Adrenal gland (tissue), 12 donors: ENCODE measurements around the gene SRGAP2B. TPM values are rescaled to one million over a fixed set of nuclear protein-coding genes. Genes with fewer than 3 reads are reported as not detected.
"Not testable (repeated sequence)": the region's sequence is repeated elsewhere in the genome, so short reads cannot be mapped to it uniquely, and the experiment has no call there.

Source experiments
- DNase-seq, 7 donors: peaks; one replicate each; pipeline ENCODE4 v3.0.0-alpha.2; 2019 to 2020
- H3K27ac ChIP-seq, 5 donors: fragments of 200-600 bp; sonication (generic) in 4 of 5; 1 replicate in 3 of 5; 2 replicates in 2 of 5; pipeline versions ENCODE4 v1.5.1 to v1.8.0; 2016 to 2020; ENCODE audit warnings: mild to moderate bottlenecking in 1 of 5
- H3K27me3 ChIP-seq: fragments of 200-600 bp; 2 replicates; pipeline ENCODE4 v1.8.0; 2021
- H3K36me3 ChIP-seq, 2 donors: fragments of 200-600 bp; replicated peaks in 1 of 2; 1 replicate in 1 of 2; 2 replicates in 1 of 2; pipeline versions ENCODE4 v1.5.1 to v1.8.0; 2018 to 2022
- H3K4me1 ChIP-seq, 2 donors: fragments of 200-600 bp; replicated peaks in 1 of 2; 1 replicate in 1 of 2; 2 replicates in 1 of 2; pipeline versions ENCODE4 v1.5.1 to v1.8.0; 2018 to 2021
- H3K4me3 ChIP-seq, 4 donors: fragments of 200-600 bp; sonication (generic) in 3 of 4; one replicate each; pipeline ENCODE4 v1.5.1; 2016 to 2018
- H3K9me3 ChIP-seq, 3 donors: fragments of 200-600 bp; sonication (generic) in 1 of 3; replicated peaks in 1 of 3; 1 replicate in 2 of 3; 2 replicates in 1 of 3; pipeline versions ENCODE4 v1.5.1 to v1.8.0; 2016 to 2021
- WGBS, 4 donors: extraction: QIAGEN DNeasy Blood & Tissue Kit in 2 of 4; methylation state at CpG; one replicate each; pipeline versions ENCODE4 v1.1.5 to v1.1.7; 2013 to 2017; 5-methylcytosine and 5-hydroxymethylcytosine counted together
- intact Hi-C, 2 donors: fragments of 100-400 bp; cut with DNase I; formaldehyde crosslinking; loops; one replicate each; pipeline versions ENCODE4 v1.14.1 to v1.15.0; 2022 to 2023
- polyA plus RNA-seq, 3 donors: library from polyadenylated mRNA; stranded (reverse); fragments of 200-250 nt in 2 of 3; fragments of 350-450 nt in 1 of 3; fragmentation: Illumina TruSeq in 1 of 3; extraction: RNeasy Lipid Tissue Mini Kit (QIAGEN cat#74804) in 1 of 3; gene quantifications; one replicate each; pipeline ENCODE4 v1.2.3, GENCODE V29; 2013 to 2014
- total RNA-seq, 9 donors: library from RNA; depleted of rRNA in 4 of 9; stranded (reverse); fragments of >200 nt in 4 of 9; fragments of 120-200 nt in 1 of 9; fragmentation: NEBNext Ultra II Directional in 1 of 9; extraction: Animal tissue kit (Norgen Biotek cat#: 25700) in 1 of 9; gene quantifications; one replicate each; pipeline versions ENCODE4 v1.1.0 to v1.2.4, GENCODE V29; 2013 to 2023
- donor health status: healthy with polysubstance abuse.
- donor health status: Bipolar disorder and iron deficiency.
- donor health status: DM: yes; HTN: yes; CAD: no.
- donor health status: DM: no; HTN: no; CAD: no.
- donor health status: DM: no; HTN: no; CAD: no.
- donor health status: DM: yes; HTN: yes; CAD: no.

SRGAP2B gene
- total and polyA plus RNA-seq, 12 donors = 6.0 to 79.4 (median 31.2) TPM

- H3K27me3 ChIP-seq, DNase-seq, intact Hi-C loops, H3K9me3 ChIP-seq, H3K36me3 ChIP-seq, H3K4me1 ChIP-seq, H3K27ac ChIP-seq, H3K4me3 ChIP-seq: not testable (repeated sequence)
- WGBS, 4 donors = 51% methylated on average over 2 of the region's 5 CpGs; no CpG with 5 or more reads in 3 of the 4 donors
Measured at GRCh38 chr1:145065194-145065826, 29.8 kb downstream of the SRGAP2B start.

- intact Hi-C loops, H3K27me3 ChIP-seq, DNase-seq, H3K9me3 ChIP-seq, H3K36me3 ChIP-seq, H3K4me3 ChIP-seq, H3K27ac ChIP-seq, H3K4me1 ChIP-seq: not testable (repeated sequence)
- WGBS, 4 donors = no CpG with 5 or more reads among the region's 2 CpGs
Measured at GRCh38 chr1:145063941-145064648, 31.0 kb downstream of the SRGAP2B start.

GRCh38 chr1:145063285-145063684, 31.8 kb downstream of the SRGAP2B start:
- H3K27me3 ChIP-seq, H3K4me3 ChIP-seq, H3K36me3 ChIP-seq, DNase-seq, intact Hi-C loops, H3K27ac ChIP-seq, H3K9me3 ChIP-seq, H3K4me1 ChIP-seq: not testable (repeated sequence)
- WGBS, 4 donors = 73 to 86% (median 79%) methylated on average over 1 of the region's 2 CpGs; no CpG with 5 or more reads in 1 of the 4 donors

GRCh38 chr1:145058184-145058583, 36.9 kb downstream of the SRGAP2B start:
- H3K4me1 ChIP-seq, H3K9me3 ChIP-seq, DNase-seq, intact Hi-C loops, H3K27ac ChIP-seq, H3K27me3 ChIP-seq, H3K36me3 ChIP-seq, H3K4me3 ChIP-seq: not testable (repeated sequence)
- no CpG with 5 or more reads among the region's 3 CpGs for WGBS, 4 donors

GRCh38 chr1:145055217-145055760, 39.8 kb downstream of the SRGAP2B start:
- no CpG with 5 or more reads among the region's 4 CpGs for WGBS, 4 donors
- H3K27ac ChIP-seq, H3K4me3 ChIP-seq, DNase-seq, H3K4me1 ChIP-seq, H3K9me3 ChIP-seq, intact Hi-C loops, H3K27me3 ChIP-seq, H3K36me3 ChIP-seq: not testable (repeated sequence)

- intact Hi-C loops, H3K27me3 ChIP-seq, H3K4me1 ChIP-seq, DNase-seq, H3K9me3 ChIP-seq, H3K4me3 ChIP-seq, H3K27ac ChIP-seq, H3K36me3 ChIP-seq: not testable (repeated sequence)
- no CpG with 5 or more reads among the region's 4 CpGs for WGBS, 4 donors
Measured at GRCh38 chr1:145053428-145053827, 41.7 kb downstream of the SRGAP2B start.

GRCh38 chr1:145052019-145052776, 42.9 kb downstream of the SRGAP2B start:
- intact Hi-C loops, H3K4me3 ChIP-seq, H3K36me3 ChIP-seq, DNase-seq, H3K27ac ChIP-seq, H3K9me3 ChIP-seq, H3K27me3 ChIP-seq, H3K4me1 ChIP-seq: not testable (repeated sequence)
- no CpG with 5 or more reads among the region's 10 CpGs for WGBS, 4 donors

GRCh38 chr1:145048181-145048856, 46.8 kb downstream of the SRGAP2B start:
- intact Hi-C loops, H3K27ac ChIP-seq, DNase-seq: not testable (repeated sequence)

GRCh38 chr1:145047553-145047952, 47.6 kb downstream of the SRGAP2B start:
- intact Hi-C loops, DNase-seq, H3K36me3 ChIP-seq, H3K27ac ChIP-seq, H3K9me3 ChIP-seq, H3K4me3 ChIP-seq, H3K27me3 ChIP-seq, H3K4me1 ChIP-seq: not testable (repeated sequence)
- WGBS, 4 donors = no CpG with 5 or more reads among the region's 1 CpG

More at GRCh38 chr1:145048181-145048856, 46.8 kb downstream of the SRGAP2B start:
- not testable (repeated sequence) for H3K27me3 ChIP-seq, H3K4me1 ChIP-seq, H3K4me3 ChIP-seq, H3K9me3 ChIP-seq, H3K36me3 ChIP-seq
- no CpG with 5 or more reads among the region's 6 CpGs for WGBS, 4 donors

- H3K9me3 ChIP-seq, H3K4me1 ChIP-seq, H3K4me3 ChIP-seq, DNase-seq, H3K27me3 ChIP-seq, H3K27ac ChIP-seq, intact Hi-C loops, H3K36me3 ChIP-seq: not testable (repeated sequence)
- no CpG with 5 or more reads among the region's 5 CpGs for WGBS, 4 donors
Measured at GRCh38 chr1:145045571-145046273, 49.4 kb downstream of the SRGAP2B start.
